Stimulated activated CD8-positive, alpha-beta memory T cell treated with anti-CD3 and anti-CD28 coated beads, Interleukin-4, amount 100 ng/mL, for 24 hours (primary cell): ENCODE results near the gene TCF7L1.
"Not testable (repeated sequence)": the region's sequence is repeated elsewhere in the genome, so short reads cannot be mapped to it uniquely, and the experiment has no call there.

ENCODE experiments used
- DNase-seq: peaks from one replicate; pipeline ENCODE4 v3.0.0-alpha.2; 2020; ENCODE audit warnings: low read depth

TCF7L1 gene

DNA sequence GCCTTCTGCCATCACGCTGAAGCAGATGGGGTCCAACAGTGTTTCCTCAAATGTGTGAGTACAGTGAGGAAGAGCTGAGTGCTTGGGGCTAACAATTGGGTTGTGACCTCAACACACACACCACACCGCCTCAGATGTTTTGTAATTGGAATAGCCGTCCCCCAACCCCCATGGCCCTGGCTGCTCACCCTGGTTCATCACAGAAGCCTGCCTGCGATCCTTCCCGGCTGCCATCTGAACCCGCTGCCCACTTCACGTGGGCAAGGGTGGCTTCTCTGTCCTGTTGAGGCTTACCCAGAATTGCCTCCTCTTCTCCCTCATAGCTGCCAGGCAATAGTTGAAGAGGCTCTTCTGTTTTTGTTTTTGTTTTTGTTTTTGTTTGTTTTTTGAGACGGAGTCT, 150.4 kb downstream of the TCF7L1 start:
- DNase-seq: no peak

DNA sequence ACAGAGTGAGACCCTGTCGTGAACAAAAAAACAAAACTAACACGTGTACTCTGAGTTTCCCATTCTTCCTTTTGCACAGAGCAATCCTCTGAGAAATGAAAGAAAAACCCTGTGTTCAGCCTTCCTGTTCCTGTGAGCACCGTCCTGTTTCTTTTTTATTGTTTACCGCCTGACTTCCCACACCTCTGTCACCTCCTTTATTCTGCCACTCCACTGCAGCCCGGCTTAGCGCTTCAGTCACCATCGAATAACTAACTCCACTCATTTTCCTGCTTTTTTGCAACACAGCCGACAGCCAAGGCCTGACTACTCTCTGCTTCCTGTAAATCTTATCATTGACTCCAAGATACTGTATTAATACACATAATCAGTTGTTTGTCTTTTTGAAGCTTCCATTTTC, 153.7 kb downstream of the TCF7L1 start:
- no peak for DNase-seq

- no peak for DNase-seq
These were observed 154.5 kb downstream of the TCF7L1 start for GRCh38 chr2:85287721-85288120.

DNA sequence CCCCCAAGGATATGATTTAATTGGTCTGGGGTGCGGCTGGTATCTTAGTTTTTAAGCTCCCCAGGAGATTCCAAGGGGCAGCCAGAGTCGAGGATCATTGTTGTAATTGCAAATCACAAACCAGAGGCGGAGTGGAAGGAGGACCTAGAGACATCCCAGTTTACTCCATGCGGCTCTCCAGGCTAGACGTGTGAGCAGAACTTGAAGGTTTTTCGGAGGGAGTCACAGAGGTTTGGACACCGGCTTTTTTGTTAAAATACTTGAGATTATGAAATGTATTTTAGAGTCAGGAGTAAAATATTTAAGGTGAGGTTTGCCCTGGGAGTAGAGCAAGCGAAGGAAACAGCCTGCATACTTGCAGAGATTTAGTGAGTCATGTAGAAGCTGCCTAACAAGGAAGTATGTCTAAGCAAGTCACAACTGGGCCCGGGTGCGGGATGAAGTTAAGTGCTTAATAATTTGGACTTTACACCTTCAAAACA, 155.1 kb downstream of the TCF7L1 start:
- DNase-seq: no peak

DNA sequence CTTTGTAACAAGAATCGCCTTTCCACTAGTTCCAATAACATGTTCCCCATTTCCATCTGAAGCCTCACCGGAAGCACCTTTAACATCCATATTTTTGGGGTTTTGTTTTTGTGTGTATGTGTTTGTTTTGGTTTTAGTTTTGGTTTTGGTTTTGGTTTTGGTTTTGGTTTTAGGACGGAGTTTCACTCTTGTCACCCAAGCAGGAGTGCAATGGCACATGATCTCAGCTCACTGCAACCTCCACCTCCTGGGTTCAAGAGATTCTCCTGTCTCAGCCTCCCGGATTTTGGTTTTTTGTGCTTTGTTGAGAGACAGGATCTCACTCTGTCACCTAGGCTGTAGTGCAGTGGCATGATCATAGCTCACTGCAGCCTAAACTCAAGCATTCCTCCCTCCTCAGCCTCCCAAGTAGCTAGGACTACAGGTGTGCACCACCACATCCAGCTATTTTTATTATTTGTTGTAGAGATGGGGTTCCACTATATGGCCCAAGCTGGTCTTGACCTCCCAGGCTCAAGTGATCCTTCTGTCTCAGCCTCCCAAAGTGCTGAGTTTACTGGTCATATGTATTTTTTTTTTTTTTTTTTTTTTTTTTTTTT, 158.3 kb downstream of the TCF7L1 start:
- no peak for DNase-seq

- no peak for DNase-seq
These were observed 168.9 kb downstream of the TCF7L1 start for GRCh38 chr2:85302121-85302520.

GRCh38 chr2:85303780-85304531, 170.8 kb downstream of the TCF7L1 start:
- no peak for DNase-seq

DNA sequence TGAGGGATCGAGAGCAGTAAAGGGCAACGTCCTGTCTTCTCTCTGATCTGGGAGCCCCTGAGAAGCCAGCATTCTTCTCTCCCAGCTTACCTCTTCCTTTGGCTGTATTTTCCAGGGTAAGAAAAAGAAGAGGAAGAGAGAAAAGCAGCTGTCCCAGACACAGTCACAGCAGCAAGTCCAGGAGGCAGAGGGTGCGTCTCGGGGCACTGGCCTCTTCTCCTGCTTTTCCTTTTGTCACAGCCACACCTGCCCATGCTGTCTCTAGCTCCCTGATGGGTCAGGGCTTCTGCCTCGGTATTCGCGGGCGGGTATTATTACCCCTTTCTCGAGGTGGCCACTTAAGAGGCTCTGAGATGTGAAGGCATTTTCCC, 174.3 kb downstream of the TCF7L1 start:
- DNase-seq: no peak

DNA sequence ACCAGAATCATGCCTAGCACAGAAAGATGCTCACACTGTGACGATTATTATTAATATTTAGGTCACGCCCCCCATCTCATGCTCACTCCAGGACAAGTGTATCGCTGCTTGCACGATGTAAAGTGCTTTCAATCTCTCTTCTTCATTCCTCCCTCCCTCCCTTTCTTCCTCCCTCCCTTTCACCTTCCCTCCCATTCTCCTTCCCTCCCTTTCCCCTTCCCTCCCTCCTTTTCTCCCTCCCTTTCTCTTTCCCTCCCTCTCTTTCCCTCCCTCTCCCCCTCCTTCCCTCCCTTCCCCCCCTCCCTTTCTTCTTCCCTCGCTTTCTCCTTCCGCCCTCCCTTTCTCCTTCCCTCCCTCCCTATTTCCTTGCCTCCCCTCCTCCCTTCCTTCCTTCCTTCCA, 175.0 kb downstream of the TCF7L1 start:
- DNase-seq: no peak

GRCh38 chr2:85308896-85309555, 175.8 kb downstream of the TCF7L1 start:
- DNase-seq: no peak

- no peak for DNase-seq
These were observed 176.6 kb downstream of the TCF7L1 start for GRCh38 chr2:85309699-85310321.

DNA sequence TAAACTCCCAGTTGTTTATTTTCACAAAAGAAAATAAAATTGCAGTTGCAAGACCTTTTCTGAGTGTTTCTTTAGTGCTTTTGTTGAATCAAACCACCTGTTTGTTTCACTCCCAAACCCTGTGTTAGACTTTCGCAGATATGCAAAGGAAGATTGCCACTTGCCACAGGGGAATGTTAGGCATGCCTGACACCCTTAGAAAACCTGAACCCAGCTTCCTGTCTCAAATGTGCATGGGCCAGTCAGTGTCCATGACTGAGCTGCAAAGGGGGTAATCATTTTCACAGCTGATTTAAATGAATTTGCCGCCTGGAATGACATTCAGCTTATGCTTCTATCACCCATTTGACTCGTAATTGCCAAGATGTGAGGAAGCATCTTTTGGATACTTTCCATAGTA, 177.1 kb downstream of the TCF7L1 start:
- no peak for DNase-seq

DNA sequence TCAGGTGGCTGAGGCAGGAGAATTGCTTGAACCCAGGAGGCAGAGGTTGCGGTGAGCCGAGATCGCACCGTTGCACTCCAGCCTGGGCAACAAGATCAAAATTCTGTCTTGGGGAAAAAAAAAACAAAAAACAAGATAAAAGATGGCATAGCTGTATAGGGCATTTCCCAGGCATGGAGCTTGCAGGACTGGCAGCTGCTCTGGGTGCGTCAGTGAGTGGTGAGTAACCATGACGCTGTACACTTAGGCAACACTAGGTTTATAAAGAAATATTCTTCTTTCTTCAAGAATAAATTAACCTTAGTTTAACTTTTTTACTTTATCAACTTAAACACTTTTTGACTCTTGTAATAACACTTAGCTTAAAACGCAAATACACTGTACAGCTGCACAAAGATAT, 179.2 kb downstream of the TCF7L1 start:
- DNase-seq: no peak

- no peak for DNase-seq
These were observed 181.7 kb downstream of the TCF7L1 start for GRCh38 chr2:85314884-85315242.

DNA sequence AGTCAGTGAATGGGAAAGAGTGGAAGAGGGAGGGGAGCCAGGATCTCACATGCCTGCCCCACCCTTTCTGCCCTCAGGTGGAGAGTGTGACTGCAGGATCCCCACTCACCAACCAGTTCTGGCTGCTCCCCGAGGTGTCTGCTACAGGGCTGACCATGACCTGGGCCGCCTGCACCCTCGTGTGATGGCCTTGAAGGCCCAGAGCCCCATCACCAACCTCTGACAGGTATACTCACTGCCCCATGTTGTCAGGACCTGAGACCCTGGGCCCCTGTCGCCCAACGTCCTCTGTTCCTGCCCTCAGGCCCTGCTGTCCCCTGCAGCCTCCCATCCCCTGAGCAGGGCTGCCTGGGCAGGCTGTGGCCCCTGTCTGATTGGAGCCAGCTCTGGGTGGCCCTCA, 182.7 kb downstream of the TCF7L1 start:
- DNase-seq: not testable (repeated sequence)

GRCh38 chr2:85318222-85319074, 185.3 kb downstream of the TCF7L1 start:
- no peak for DNase-seq

DNA sequence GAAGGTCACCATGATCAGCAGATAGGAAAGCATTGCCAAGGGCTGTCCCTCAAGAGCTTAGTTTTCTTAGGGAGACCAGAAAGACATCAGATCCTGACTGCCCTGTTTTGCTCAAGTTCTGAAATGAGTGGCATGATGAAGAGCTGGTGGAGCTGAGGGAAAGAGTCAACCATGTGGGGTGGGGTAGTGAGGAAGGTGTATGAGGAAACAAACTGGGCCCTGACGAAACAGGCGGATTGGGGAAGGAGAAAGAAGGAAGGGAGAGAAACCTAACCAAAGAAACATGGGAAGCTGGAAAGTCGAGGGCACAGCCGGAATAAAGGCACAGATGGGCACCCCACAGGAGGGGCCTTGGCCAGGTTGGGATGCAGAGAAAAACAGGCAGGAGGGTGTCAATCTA, 186.6 kb downstream of the TCF7L1 start:
- DNase-seq: no peak

DNA sequence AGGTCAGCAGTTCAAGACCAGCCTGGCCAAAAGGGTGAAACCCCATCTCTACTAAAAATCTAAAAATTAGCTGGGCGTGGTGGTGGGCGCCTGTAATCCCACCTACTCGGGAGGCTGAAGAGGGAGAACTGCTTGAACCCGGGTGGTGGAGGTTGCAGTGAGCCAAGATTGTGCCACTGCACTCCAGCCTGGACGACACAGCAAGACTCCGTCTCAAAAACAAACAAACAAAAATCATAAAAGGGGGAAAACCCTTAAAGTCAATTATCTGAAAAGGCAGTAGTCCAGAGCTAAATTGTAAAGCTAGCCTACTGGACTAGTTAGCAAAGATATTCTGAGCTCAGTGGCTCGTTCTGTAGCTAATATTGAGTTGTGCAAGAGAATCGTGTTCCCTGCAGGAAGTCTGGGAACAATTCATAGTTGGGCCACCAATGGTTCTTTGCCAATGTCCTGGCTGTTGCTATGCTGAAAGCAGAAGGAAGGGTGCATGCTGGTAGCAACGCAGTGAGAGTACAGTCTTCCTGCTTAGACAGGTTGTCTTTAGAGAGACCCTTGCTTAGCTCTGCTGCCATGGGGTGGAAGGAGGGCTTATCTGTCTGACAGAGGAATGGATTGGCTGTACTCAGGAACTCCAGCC, 190.3 kb downstream of the TCF7L1 start:
- no peak for DNase-seq

DNA sequence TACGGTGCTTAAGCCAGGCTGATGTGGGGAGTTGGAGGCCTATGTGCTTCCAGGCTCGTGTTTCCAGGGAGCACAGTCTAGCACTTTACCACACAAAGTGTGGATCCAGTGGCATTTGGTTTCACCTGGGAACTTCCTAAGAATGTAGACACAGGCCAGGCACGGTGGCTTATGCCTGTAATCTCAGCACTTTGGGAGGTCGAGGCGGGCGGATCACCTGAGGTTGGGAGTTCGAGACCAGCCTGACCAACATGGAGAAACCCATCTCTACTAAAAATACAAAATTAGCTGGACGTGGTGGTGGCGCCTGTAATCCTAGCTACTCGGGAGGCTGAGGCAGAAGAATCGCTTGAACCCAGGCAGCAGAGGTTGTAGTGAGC, 190.8 kb downstream of the TCF7L1 start:
- DNase-seq: not testable (repeated sequence)

GRCh38 chr2:85324639-85325465, 191.7 kb downstream of the TCF7L1 start:
- DNase-seq: no peak

GRCh38 chr2:85325466-85325811, 192.2 kb downstream of the TCF7L1 start:
- DNase-seq: no peak
